Subcutaneous abdominal adipose tissue (tissue), 5 donors: ENCODE data around the gene OTUD7B.

Source experiments
- H3K27ac ChIP-seq: one replicate; pipeline ENCODE4 v1.7.0; 2013; ENCODE audit warnings: low read depth, mild to moderate bottlenecking, inconsistent platforms, low read length, moderate library complexity
- H3K27me3 ChIP-seq, 5 donors: one replicate each; pipeline ENCODE4 v1.7.0; 2013; ENCODE audit warnings: low read length in 5 of 5, inconsistent platforms in 1 of 5; ENCODE audit not compliant: control insufficient read depth in 5 of 5, insufficient read depth in 4 of 5
- H3K36me3 ChIP-seq, 5 donors: one replicate each; pipeline ENCODE4 v1.7.0; 2013; ENCODE audit warnings: low read length in 5 of 5; ENCODE audit not compliant: control insufficient read depth in 5 of 5, insufficient read depth in 5 of 5
- H3K4me1 ChIP-seq, 5 donors: one replicate each; pipeline ENCODE4 v1.7.0; 2013; ENCODE audit warnings: low read length in 5 of 5, mild to moderate bottlenecking in 3 of 5, moderate library complexity in 1 of 5; ENCODE audit not compliant: control insufficient read depth in 5 of 5, insufficient read depth in 5 of 5
- H3K4me3 ChIP-seq, 5 donors: one replicate each; pipeline ENCODE4 v1.7.0; 2013; ENCODE audit warnings: low read length in 5 of 5, low read depth in 1 of 5
- H3K9ac ChIP-seq, 5 donors: one replicate each; pipeline ENCODE4 v1.7.0; 2013; ENCODE audit warnings: low read length in 5 of 5, mild to moderate bottlenecking in 4 of 5, moderate library complexity in 3 of 5
- H3K9me3 ChIP-seq, 5 donors: one replicate each; pipeline ENCODE4 v1.7.0; 2013; ENCODE audit warnings: low read length in 5 of 5; ENCODE audit not compliant: control insufficient read depth in 5 of 5
- donor health status: healthy.
- donor health status: healthy.
- donor health status: healthy.
- donor health status: healthy.
- donor health status: healthy.

Gene OTUD7B

GRCh38 chr1:149986486-149987296, 23.8 kb downstream of the OTUD7B start:
- H3K27me3 ChIP-seq, result no peaks in the 10 kb centered on the region
- H3K4me1 ChIP-seq, result peaks cover 0 to 29% (median 19%) of the 10 kb centered on the region in 5 donors
- H3K4me3 ChIP-seq, result no peak overlapping the region
- H3K36me3 ChIP-seq, result no peaks in the 10 kb centered on the region
- H3K9ac ChIP-seq, result peak overlapping the region in 4 of 5 donors; percentile 31 to 72 (median 54)
- peak overlapping the region; percentile 92 for H3K27ac ChIP-seq
- no peaks in the 10 kb centered on the region for H3K9me3 ChIP-seq

- Histone ChIP-seq H3K9ac (no peak overlapping the region), H3K4me3 (no peak overlapping the region), H3K27ac (no peak overlapping the region), H3K27me3 (no peaks in the 10 kb centered on the region), H3K36me3 (peaks cover 10 to 14% (median 11%) of the 10 kb centered on the region in 5 donors), H3K9me3 (no peaks in the 10 kb centered on the region), H3K4me1 (peaks cover 0 to 13% (median 8%) of the 10 kb centered on the region in 5 donors)
Observed at GRCh38 chr1:149979972-149980540, 30.5 kb downstream of the OTUD7B start.

DNA sequence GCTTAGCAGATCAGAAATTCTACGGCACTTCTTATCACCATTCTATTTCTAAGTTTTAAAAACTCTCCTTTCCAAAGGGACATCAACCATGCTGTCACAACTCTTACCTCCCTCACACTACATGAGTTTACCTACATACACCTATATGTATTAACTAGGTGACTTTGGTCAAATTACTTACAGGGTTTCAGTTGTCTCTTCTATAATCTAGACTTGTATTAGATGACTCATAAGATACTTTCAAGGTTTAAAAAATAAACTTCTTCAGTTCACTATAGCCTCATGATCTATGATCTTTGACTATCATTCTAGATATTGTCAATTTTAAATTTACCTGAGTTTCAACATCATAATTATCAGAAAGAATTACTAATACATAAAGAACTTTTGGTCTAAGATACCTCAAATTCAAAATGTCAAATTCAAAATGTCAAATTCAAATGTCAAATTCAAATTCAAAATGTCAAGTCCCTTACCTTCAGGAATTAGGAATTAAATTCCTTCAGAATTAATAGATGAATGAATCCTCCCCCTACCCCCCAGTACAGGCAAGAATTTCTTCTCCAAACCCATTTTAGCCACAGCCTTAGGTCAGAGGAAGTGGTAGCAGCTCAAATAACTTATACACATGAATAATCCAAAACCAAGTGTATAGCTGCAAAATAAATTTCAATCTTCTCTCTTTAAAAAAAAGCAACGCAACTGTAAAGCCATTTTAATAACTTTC, 31.1 kb downstream of the OTUD7B start:
- H3K36me3 ChIP-seq, result peaks cover 13 to 18% (median 14%) of the 10 kb centered on the region in 5 donors
- H3K27ac ChIP-seq, result peak overlapping the region; percentile 63
- no peaks in the 10 kb centered on the region for H3K27me3 ChIP-seq
- peaks cover 0 to 13% (median 8%) of the 10 kb centered on the region in 5 donors for H3K4me1 ChIP-seq
- H3K4me3 ChIP-seq, result no peak overlapping the region
- H3K9me3 ChIP-seq, result no peaks in the 10 kb centered on the region
- no peak overlapping the region for H3K9ac ChIP-seq

- Histone ChIP-seq H3K9ac (no peak overlapping the region), H3K4me1 (peaks cover 0 to 13% (median 8%) of the 10 kb centered on the region in 5 donors), H3K9me3 (no peaks in the 10 kb centered on the region), H3K27ac (peak overlapping the region; percentile 63), H3K27me3 (no peaks in the 10 kb centered on the region), H3K36me3 (peaks cover 13 to 23% (median 17%) of the 10 kb centered on the region in 5 donors), H3K4me3 (no peak overlapping the region)
Observed at GRCh38 chr1:149978547-149979023, 31.9 kb downstream of the OTUD7B start.

GRCh38 chr1:149977345-149977744, 33.2 kb downstream of the OTUD7B start:
- H3K9me3 ChIP-seq, result no peaks in the 10 kb centered on the region
- no peaks in the 10 kb centered on the region for H3K27me3 ChIP-seq
- no peak overlapping the region for H3K4me3 ChIP-seq
- peaks cover 19 to 36% (median 29%) of the 10 kb centered on the region in 5 donors for H3K36me3 ChIP-seq
- no peak overlapping the region for H3K27ac ChIP-seq
- H3K9ac ChIP-seq, result no peak overlapping the region
- peaks cover 0 to 13% (median 8%) of the 10 kb centered on the region in 5 donors for H3K4me1 ChIP-seq

GRCh38 chr1:149972547-149972946, 38.0 kb downstream of the OTUD7B start:
- H3K36me3 ChIP-seq, result peaks cover 33 to 71% (median 56%) of the 10 kb centered on the region in 5 donors

DNA sequence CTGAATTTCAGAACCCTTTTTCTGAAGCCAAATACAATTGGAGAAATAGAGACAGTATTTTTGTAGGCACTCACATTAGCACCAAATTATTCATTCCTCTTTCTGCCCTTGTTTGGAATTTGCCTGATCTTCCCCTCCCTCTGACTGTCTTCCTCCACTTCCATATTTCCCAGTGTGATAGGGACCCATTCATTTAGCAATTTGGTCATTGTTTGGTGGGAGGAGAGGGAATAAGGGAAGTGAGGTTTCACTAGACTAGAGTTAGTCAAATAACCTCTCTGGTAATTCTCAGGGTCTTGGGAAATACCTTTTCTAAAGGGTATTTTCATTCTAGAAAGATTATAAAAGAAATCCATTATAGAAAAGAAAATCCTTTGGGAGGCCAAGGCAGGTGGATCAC, 42.9 kb downstream of the OTUD7B start:
- no peak overlapping the region for H3K27ac ChIP-seq

More at GRCh38 chr1:149972547-149972946, 38.0 kb downstream of the OTUD7B start:
- H3K4me3 ChIP-seq, result no peak overlapping the region
- no peaks in the 10 kb centered on the region for H3K27me3 ChIP-seq
- H3K9me3 ChIP-seq, result no peaks in the 10 kb centered on the region
- H3K9ac ChIP-seq, result no peak overlapping the region
- H3K4me1 ChIP-seq, result no peaks in the 10 kb centered on the region
- H3K27ac ChIP-seq, result no peak overlapping the region

GRCh38 chr1:149967041-149967440, 43.5 kb downstream of the OTUD7B start:
- Histone ChIP-seq H3K27me3 (no peaks in the 10 kb centered on the region), H3K9me3 (no peaks in the 10 kb centered on the region), H3K4me1 (peaks cover 2 to 22% (median 16%) of the 10 kb centered on the region in 5 donors), H3K27ac (no peak overlapping the region), H3K36me3 (peaks cover 32 to 62% (median 50%) of the 10 kb centered on the region in 5 donors), H3K4me3 (no peak overlapping the region), H3K9ac (no peak overlapping the region)

More for the DNA sequence above, 42.9 kb downstream of the OTUD7B start:
- Histone ChIP-seq H3K4me1 (peaks cover 0 to 16% (median 11%) of the 10 kb centered on the region in 5 donors), H3K9me3 (no peaks in the 10 kb centered on the region), H3K4me3 (no peak overlapping the region), H3K27me3 (no peaks in the 10 kb centered on the region), H3K9ac (no peak overlapping the region), H3K36me3 (peaks cover 39 to 68% (median 55%) of the 10 kb centered on the region in 5 donors)

- Histone ChIP-seq H3K9ac (no peak overlapping the region), H3K4me1 (peaks cover 2 to 24% (median 20%) of the 10 kb centered on the region in 5 donors), H3K27me3 (no peaks in the 10 kb centered on the region), H3K4me3 (no peak overlapping the region), H3K9me3 (no peaks in the 10 kb centered on the region), H3K36me3 (peaks cover 27 to 59% (median 46%) of the 10 kb centered on the region in 5 donors), H3K27ac (no peak overlapping the region)
Observed at GRCh38 chr1:149966405-149966804, 44.1 kb downstream of the OTUD7B start.
